HL-60 (cell line): ENCODE measurements around the gene AGTRAP.

Experiments
- DNase-seq, 2 experiments: peaks; one replicate each; pipeline ENCODE4 v3.0.0-alpha.2; 2010 to 2020; ENCODE audit warnings: low read depth in 1 of 2, low spot score in 1 of 2
- H3K27ac ChIP-seq: fragments of 250-450 bp; sonication (Bioruptor Pico); replicated peaks from 2 replicates; pipeline ENCODE4 v1.5.1; 2020; ENCODE audit warnings: mild to moderate bottlenecking, moderate library complexity
- H3K27me3 ChIP-seq: fragments of 250-450 bp; sonication (Bioruptor Pico); 2 replicates; pipeline ENCODE4 v1.5.1; 2021; ENCODE audit warnings: mild to moderate bottlenecking, moderate library complexity; ENCODE audit not compliant: insufficient read depth, poor library complexity, severe bottlenecking
- H3K4me3 ChIP-seq: replicated peaks from 2 replicates; pipeline ENCODE4 v1.5.1; 2011; ENCODE audit warnings: mild to moderate bottlenecking, control low read depth, low read length; ENCODE audit not compliant: insufficient read depth
- GABPA ChIP-seq: IDR thresholded peaks from 2 replicates; pipeline ENCODE4 v1.6.1; 2012; ENCODE audit warnings: low read depth
- POLR2AphosphoS5 ChIP-seq: IDR thresholded peaks from 2 replicates; pipeline ENCODE4 v1.6.1; 2012; ENCODE audit warnings: low read depth
- SPI1 ChIP-seq: IDR thresholded peaks from 2 replicates; pipeline ENCODE4 v1.6.1; 2012; ENCODE audit warnings: low read depth, mild to moderate bottlenecking, borderline replicate concordance
- TF ChIP-seq, protein P1 (sequence below): IDR thresholded peaks from 2 replicates; pipeline ENCODE4 v1.6.1; 2012; ENCODE audit warnings: low read depth; ENCODE audit not compliant: insufficient replicate concordance
- TF ChIP-seq, protein P2 (sequence below): IDR thresholded peaks from one replicate; pipeline ENCODE4 v1.5.1; 2011; ENCODE audit warnings: low read length, control low read depth, inconsistent platforms; ENCODE audit not compliant: insufficient read depth

Gene AGTRAP

GRCh38 chr1:11705596-11705995, 30.3 kb upstream of the AGTRAP start:
- Histone ChIP-seq H3K27me3 (no peaks in the 10 kb centered on the region), H3K27ac (no peak overlapping the region), H3K4me3 (no peak overlapping the region)
- DNase-seq, result no peak
- no peak for TF ChIP-seq SPI1
- no peak for TF ChIP-seq GABPA
- TF ChIP-seq POLR2AphosphoS5, result no peak
- TF ChIP-seq, protein P1, sequence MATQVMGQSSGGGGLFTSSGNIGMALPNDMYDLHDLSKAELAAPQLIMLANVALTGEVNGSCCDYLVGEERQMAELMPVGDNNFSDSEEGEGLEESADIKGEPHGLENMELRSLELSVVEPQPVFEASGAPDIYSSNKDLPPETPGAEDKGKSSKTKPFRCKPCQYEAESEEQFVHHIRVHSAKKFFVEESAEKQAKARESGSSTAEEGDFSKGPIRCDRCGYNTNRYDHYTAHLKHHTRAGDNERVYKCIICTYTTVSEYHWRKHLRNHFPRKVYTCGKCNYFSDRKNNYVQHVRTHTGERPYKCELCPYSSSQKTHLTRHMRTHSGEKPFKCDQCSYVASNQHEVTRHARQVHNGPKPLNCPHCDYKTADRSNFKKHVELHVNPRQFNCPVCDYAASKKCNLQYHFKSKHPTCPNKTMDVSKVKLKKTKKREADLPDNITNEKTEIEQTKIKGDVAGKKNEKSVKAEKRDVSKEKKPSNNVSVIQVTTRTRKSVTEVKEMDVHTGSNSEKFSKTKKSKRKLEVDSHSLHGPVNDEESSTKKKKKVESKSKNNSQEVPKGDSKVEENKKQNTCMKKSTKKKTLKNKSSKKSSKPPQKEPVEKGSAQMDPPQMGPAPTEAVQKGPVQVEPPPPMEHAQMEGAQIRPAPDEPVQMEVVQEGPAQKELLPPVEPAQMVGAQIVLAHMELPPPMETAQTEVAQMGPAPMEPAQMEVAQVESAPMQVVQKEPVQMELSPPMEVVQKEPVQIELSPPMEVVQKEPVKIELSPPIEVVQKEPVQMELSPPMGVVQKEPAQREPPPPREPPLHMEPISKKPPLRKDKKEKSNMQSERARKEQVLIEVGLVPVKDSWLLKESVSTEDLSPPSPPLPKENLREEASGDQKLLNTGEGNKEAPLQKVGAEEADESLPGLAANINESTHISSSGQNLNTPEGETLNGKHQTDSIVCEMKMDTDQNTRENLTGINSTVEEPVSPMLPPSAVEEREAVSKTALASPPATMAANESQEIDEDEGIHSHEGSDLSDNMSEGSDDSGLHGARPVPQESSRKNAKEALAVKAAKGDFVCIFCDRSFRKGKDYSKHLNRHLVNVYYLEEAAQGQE, result no peak
- TF ChIP-seq, protein P2, sequence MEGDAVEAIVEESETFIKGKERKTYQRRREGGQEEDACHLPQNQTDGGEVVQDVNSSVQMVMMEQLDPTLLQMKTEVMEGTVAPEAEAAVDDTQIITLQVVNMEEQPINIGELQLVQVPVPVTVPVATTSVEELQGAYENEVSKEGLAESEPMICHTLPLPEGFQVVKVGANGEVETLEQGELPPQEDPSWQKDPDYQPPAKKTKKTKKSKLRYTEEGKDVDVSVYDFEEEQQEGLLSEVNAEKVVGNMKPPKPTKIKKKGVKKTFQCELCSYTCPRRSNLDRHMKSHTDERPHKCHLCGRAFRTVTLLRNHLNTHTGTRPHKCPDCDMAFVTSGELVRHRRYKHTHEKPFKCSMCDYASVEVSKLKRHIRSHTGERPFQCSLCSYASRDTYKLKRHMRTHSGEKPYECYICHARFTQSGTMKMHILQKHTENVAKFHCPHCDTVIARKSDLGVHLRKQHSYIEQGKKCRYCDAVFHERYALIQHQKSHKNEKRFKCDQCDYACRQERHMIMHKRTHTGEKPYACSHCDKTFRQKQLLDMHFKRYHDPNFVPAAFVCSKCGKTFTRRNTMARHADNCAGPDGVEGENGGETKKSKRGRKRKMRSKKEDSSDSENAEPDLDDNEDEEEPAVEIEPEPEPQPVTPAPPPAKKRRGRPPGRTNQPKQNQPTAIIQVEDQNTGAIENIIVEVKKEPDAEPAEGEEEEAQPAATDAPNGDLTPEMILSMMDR, result no peak

- no peak overlapping the region for H3K27ac ChIP-seq
- no peak for DNase-seq
- TF ChIP-seq GABPA (no peak), SPI1 (no peak), POLR2AphosphoS5 (no peak)
- TF ChIP-seq, protein P2, result no peak
- TF ChIP-seq, protein P1, result no peak
- H3K4me3 ChIP-seq, result no peak overlapping the region
- no peaks in the 10 kb centered on the region for H3K27me3 ChIP-seq
Measured at GRCh38 chr1:11706292-11706691, 29.6 kb upstream of the AGTRAP start.

GRCh38 chr1:11707621-11708276, 28.2 kb upstream of the AGTRAP start:
- DNase-seq, result no peak
- no peak overlapping the region for H3K4me3 ChIP-seq
- TF ChIP-seq, protein P2, result no peak
- no peak overlapping the region for H3K27ac ChIP-seq
- no peaks in the 10 kb centered on the region for H3K27me3 ChIP-seq
